ENCODE measurements around the gene EDNRA. TPM values are rescaled to one million over a fixed set of nuclear protein-coding genes. Genes with fewer than 3 reads are reported as not detected.

Gene EDNRA
- total and polyA plus RNA-seq, 2 of the 4 experiments (the other 2 are of a cell fraction), result 3.8 to 6.5 TPM

DNA sequence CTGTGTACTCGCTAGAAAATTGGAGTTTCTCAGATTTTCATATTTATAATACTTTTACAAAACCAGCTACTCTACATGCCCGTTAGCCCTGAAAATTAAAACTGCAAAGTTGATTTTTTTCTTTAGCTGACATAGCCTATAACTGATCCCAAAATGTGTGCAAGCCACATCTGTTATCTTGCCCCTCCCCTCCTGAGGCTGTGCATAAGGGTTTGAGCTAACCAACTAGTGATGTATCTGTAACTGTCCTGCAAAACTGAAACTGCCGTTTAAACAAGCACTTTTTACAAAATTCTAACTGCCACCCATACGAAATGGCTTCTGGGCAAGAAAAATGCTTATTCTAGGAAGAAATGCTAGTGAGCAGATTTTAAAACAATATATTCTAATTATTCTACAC lies 59.1 kb downstream of the EDNRA start:
- Histone ChIP-seq H3K79me1 (ENCODE audit: low read depth in 1 of 2, low read length in 2 of 2) (peaks cover 0 to 7% of the 10 kb centered on the region in 2 experiments; a peak in 2 of 4 replicates), H2BK20ac (ENCODE audit: low read depth, low read length) (no peak overlapping the region), H3K4me3 (ENCODE audit: insufficient read depth, low read depth, low read length) (no peak overlapping the region), H3K27ac (ENCODE audit: insufficient read depth, low read length) (no peak overlapping the region), H3K56ac (ENCODE audit: extremely low read depth, insufficient read depth, low read length) (no peak overlapping the region), H3K4me1 (ENCODE audit: control insufficient read depth, insufficient read depth, low read length) (peaks cover 3% of the 10 kb centered on the region; the same call in 1 of the 2 replicates), H2BK120ac (ENCODE audit: low read depth, low read length) (no peak overlapping the region), H2AFZ (replicated peaks; ENCODE audit: low read length, poor library complexity) (no peak overlapping the region), H2AK5ac (ENCODE audit: low read depth, low read length) (no peak overlapping the region), H4K91ac (ENCODE audit: insufficient read depth, low read depth, low read length) (no peak overlapping the region), H2AK9ac (replicated peaks; ENCODE audit: low read depth, low read length, poor library complexity) (no peak overlapping the region), H3K36me3 (ENCODE audit: control insufficient read depth, insufficient read depth, low read length) (peaks cover 12% of the 10 kb centered on the region), H3K4ac (ENCODE audit: low read depth, low read length) (no peak overlapping the region), H3K9me3 (ENCODE audit: control insufficient read depth, insufficient read depth, low read length) (no peaks in the 10 kb centered on the region), H3K18ac (ENCODE audit: low read depth, low read length) (no peak overlapping the region), H2BK15ac (ENCODE audit: low read depth, low read length) (no peak overlapping the region), H2BK5ac (ENCODE audit: low read depth, low read length, poor library complexity, severe bottlenecking) (no peak overlapping the region), H4K8ac (ENCODE audit: low read depth in 2 of 2, low read length in 2 of 2) (no peak overlapping the region), H3K4me2 (ENCODE audit: low read depth, low read length) (no peak overlapping the region), H3K14ac (replicated peaks; ENCODE audit: low read depth, low read length) (no peak overlapping the region), H3K9ac (ENCODE audit: low read depth, low read length) (no peak overlapping the region), H4K5ac (ENCODE audit: low read depth, low read length) (no peak overlapping the region), H3K9me1 (ENCODE audit: insufficient read depth, low read length) (peaks cover 7% of the 10 kb centered on the region), H3K23ac (ENCODE audit: low read depth, low read length) (no peak overlapping the region), H3K27me3 (ENCODE audit: control insufficient read depth, insufficient read depth, low read length) (no peaks in the 10 kb centered on the region), H4K20me1 (ENCODE audit: insufficient read depth, low read length) (no peaks in the 10 kb centered on the region)
- in situ Hi-C loops (cut with MboI; ENCODE audit: low sequenced_read_pairs), result no loop called here
- no peak for DNase-seq
- intact Hi-C loops (cut with micrococcal nuclease), result loop anchor here (5.0 kb wide), 1 partner anchor 42 kb away; no protein-coding TSS in a partner anchor
- dilution Hi-C loops (cut with HindIII; ENCODE audit: low sequenced_read_pairs, unreplicated experiment), result no loop called here
- ChIA-PET POLR2A (ENCODE audit: unreplicated experiment) (no interaction called here), CTCF (no interaction called here)
- BruUV-seq (replicated peaks), result no TSS peak
- no CpG with 5 or more reads among the region's 4 CpGs for WGBS, 2 experiments (ENCODE audit: extremely low coverage in 2 of 2, insufficient read length in 1 of 2)
- ATAC-seq (ENCODE audit: low read depth), result no peak
- TF ChIP-seq BHLHE40 (IDR thresholded peaks at IDR 0.05; ENCODE audit: low read depth, low read length) (no peak), RFX5 (IDR thresholded peaks at IDR 0.05; ENCODE audit: low read depth, low read length) (no peak), CEBPB (IDR thresholded peaks at IDR 0.05; ENCODE audit: low read depth, low read length) (no peak), MAZ (IDR thresholded peaks at IDR 0.05; ENCODE audit: borderline replicate concordance, low read depth, low read length) (no peak), SMC3 (IDR thresholded peaks at IDR 0.05; ENCODE audit: low read depth, low read length) (no peak), CHD1 (IDR thresholded peaks at IDR 0.05; ENCODE audit: low read depth, low read length) (no peak), MAFK (IDR thresholded peaks at IDR 0.05; ENCODE audit: low read depth, low read length) (no peak), NFE2L2 (IDR thresholded peaks at IDR 0.05; ENCODE audit: low read depth, low read length) (no peak), MXI1 (IDR thresholded peaks at IDR 0.05; ENCODE audit: borderline replicate concordance, low read depth, low read length) (no peak), POLR2A (IDR thresholded peaks at IDR 0.05; ENCODE audit: low read depth, low read length) (no peak), RCOR1 (IDR thresholded peaks at IDR 0.05; ENCODE audit: insufficient replicate concordance, low read length) (no peak), RAD21 (IDR thresholded peaks at IDR 0.05; ENCODE audit: low read length) (no peak), FOS (IDR thresholded peaks at IDR 0.05; ENCODE audit: low read depth, low read length) (no peak)
- TF ChIP-seq, protein P1, sequence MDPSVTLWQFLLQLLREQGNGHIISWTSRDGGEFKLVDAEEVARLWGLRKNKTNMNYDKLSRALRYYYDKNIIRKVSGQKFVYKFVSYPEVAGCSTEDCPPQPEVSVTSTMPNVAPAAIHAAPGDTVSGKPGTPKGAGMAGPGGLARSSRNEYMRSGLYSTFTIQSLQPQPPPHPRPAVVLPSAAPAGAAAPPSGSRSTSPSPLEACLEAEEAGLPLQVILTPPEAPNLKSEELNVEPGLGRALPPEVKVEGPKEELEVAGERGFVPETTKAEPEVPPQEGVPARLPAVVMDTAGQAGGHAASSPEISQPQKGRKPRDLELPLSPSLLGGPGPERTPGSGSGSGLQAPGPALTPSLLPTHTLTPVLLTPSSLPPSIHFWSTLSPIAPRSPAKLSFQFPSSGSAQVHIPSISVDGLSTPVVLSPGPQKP (IDR thresholded peaks at IDR 0.05; ENCODE audit: borderline replicate concordance, low read depth, low read length), result no peak
- TF ChIP-seq, protein P2, sequence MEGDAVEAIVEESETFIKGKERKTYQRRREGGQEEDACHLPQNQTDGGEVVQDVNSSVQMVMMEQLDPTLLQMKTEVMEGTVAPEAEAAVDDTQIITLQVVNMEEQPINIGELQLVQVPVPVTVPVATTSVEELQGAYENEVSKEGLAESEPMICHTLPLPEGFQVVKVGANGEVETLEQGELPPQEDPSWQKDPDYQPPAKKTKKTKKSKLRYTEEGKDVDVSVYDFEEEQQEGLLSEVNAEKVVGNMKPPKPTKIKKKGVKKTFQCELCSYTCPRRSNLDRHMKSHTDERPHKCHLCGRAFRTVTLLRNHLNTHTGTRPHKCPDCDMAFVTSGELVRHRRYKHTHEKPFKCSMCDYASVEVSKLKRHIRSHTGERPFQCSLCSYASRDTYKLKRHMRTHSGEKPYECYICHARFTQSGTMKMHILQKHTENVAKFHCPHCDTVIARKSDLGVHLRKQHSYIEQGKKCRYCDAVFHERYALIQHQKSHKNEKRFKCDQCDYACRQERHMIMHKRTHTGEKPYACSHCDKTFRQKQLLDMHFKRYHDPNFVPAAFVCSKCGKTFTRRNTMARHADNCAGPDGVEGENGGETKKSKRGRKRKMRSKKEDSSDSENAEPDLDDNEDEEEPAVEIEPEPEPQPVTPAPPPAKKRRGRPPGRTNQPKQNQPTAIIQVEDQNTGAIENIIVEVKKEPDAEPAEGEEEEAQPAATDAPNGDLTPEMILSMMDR (conservative IDR thresholded peaks at IDR 0.05; ENCODE audit: low read depth, low read length), result no peak
- TF ChIP-seq, protein P3, sequence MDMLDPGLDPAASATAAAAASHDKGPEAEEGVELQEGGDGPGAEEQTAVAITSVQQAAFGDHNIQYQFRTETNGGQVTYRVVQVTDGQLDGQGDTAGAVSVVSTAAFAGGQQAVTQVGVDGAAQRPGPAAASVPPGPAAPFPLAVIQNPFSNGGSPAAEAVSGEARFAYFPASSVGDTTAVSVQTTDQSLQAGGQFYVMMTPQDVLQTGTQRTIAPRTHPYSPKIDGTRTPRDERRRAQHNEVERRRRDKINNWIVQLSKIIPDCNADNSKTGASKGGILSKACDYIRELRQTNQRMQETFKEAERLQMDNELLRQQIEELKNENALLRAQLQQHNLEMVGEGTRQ (IDR thresholded peaks at IDR 0.05; ENCODE audit: low read depth, low read length), result no peak

All from IMR-90 (cell line).